ENCODE results near the gene GAD1.

DNA sequence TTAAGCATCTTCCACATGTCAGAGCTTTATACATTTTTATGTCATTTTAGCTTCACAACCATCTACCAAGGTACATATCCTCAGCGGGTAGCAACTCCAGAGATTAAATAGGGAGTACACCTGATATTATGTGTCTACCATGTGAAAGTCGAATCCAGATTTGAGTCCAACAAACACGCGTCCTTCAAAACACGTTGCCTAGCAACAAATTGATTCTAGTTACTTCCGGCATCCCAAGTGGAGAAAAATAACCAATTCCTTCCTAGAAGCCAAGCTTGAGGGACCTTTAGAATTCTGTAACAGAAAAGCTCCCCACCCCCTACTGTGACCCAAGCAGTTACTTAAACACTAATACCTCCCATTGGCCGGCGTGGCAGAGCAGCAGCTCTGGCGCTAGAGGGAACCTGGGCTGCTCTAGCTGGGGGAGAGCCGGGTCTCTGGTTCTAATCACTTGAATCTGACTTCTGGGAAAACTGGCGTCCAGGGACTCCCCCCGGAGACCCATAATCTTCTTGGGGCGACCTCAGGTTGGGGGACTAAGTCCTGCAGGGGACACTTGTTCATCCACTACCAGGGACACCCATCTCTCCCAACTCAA, 46.6 kb upstream of the GAD1 start, which contains the start of gene ERICH2:
- TF ChIP-seq, protein P1, sequence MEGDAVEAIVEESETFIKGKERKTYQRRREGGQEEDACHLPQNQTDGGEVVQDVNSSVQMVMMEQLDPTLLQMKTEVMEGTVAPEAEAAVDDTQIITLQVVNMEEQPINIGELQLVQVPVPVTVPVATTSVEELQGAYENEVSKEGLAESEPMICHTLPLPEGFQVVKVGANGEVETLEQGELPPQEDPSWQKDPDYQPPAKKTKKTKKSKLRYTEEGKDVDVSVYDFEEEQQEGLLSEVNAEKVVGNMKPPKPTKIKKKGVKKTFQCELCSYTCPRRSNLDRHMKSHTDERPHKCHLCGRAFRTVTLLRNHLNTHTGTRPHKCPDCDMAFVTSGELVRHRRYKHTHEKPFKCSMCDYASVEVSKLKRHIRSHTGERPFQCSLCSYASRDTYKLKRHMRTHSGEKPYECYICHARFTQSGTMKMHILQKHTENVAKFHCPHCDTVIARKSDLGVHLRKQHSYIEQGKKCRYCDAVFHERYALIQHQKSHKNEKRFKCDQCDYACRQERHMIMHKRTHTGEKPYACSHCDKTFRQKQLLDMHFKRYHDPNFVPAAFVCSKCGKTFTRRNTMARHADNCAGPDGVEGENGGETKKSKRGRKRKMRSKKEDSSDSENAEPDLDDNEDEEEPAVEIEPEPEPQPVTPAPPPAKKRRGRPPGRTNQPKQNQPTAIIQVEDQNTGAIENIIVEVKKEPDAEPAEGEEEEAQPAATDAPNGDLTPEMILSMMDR (IDR thresholded peaks at IDR 0.05; ENCODE audit: low read depth, low read length), result peak; percentile 43
- TF ChIP-seq EZH2phosphoT487 (IDR thresholded peaks at IDR 0.05; ENCODE audit: low read depth), result no peak

All from OCI-LY3 (cell line).